GM19238 (cell line): ENCODE results near the gene PAX3.

Source experiments
- DNase-seq: peaks from one replicate; pipeline ENCODE4 v3.0.0; 2011; ENCODE audit warnings: low spot score; ENCODE audit not compliant: insufficient read length

Gene PAX3

DNA sequence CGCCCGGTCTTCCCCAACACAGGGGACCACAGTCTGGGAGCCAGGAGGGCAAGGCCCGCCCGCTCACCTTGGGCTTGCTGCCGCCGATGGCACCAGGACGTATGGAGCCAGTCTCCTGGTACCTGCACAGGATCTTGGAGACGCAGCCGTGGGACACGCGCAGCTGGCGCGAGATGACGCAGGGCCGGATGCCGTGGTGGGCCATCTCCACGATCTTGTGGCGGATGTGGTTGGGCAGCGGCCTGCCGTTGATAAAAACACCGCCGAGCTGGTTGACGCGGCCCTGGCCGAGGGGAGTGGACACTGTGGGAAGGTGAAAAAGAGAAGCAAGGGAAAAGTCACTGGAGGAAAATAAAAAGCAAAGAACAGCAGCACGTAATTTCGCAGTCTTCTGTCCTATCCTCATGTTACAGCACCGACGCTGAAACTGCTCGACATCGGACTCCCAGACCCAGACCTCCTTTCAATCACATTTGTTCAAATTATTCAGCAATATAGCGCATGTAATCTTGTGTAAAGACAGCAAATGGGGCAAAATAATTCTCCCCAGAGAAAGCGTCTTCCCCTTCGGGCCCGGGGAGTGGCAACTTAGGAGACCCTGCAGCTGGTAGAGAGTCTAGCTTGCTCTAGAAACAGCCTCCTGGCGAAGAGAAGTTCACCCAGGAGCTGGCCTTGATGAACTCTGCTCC lies 1.7 kb downstream of the PAX3 start:
- DNase-seq = no peak

DNA sequence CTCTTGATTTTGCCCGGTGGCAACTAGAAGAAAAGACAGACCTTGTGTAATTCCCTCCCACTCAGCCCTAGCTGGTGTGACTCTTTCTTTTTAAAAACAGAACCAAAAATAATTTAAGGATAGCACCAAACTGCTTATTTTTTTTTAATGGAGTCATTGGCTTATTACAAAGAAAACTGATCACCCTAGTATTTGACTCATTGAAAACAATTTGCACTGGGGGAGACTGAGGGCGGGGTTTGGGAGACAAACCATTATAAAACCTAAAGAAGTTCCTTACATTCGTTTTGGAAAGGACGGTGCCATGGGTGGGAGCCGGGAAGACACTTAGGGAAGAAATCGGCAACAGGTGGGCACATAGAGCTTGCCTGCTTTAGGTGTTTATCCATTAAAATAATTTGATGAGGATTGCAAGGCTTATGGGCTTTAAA lies 2.5 kb downstream of the PAX3 start:
- no peak for DNase-seq

DNA sequence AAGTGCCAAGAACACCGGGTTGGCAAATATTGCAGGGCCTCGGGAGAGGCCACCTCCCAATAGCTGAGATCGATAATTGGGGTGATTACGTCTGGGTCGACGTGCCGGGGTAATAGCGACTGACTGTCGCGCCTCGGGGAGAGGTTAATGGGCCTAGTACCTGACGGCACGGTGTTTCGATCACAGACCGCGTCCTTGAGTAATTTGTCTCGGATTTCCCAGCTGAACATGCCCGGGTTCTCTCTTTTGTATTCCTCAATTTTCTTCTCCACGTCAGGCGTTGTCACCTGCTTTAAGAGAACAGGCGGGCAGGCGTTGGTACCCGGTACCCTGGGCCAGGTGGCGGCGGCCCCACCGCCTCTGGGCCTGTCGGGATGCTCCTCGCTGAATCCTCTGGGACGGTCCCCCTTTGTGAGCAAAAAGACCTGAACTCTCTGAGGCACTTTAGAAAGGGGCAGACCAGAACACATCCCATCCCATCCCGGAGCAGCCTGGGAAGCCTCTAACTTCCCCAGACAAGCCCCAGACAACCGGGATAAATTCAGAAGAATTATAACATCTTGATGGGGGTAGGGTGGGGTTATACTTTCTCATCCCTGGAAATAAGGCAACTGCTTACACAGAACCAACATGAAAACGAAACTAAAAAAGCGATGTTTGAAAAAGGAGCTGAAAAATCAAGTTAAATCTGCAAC lies 3.3 kb downstream of the PAX3 start:
- no peak for DNase-seq

DNA sequence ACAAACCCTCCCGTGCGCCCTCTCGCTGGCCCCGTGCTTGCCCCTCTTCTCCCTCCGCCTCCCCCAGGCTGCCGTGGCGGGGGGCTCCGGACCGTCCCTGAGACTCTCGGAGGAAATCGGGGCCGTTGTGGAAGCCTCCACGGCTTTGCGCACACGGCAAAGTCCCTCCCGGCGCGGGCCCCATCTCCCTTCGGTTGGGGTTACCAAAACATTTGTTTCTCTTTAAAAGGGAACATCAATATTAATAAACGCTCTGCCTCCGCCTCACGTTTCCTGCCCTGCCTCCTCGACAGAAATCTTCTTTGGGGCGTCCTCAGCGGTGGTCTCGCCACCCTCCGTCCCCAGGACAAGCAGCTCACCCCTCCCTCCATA lies 3.8 kb downstream of the PAX3 start:
- no peak for DNase-seq

DNA sequence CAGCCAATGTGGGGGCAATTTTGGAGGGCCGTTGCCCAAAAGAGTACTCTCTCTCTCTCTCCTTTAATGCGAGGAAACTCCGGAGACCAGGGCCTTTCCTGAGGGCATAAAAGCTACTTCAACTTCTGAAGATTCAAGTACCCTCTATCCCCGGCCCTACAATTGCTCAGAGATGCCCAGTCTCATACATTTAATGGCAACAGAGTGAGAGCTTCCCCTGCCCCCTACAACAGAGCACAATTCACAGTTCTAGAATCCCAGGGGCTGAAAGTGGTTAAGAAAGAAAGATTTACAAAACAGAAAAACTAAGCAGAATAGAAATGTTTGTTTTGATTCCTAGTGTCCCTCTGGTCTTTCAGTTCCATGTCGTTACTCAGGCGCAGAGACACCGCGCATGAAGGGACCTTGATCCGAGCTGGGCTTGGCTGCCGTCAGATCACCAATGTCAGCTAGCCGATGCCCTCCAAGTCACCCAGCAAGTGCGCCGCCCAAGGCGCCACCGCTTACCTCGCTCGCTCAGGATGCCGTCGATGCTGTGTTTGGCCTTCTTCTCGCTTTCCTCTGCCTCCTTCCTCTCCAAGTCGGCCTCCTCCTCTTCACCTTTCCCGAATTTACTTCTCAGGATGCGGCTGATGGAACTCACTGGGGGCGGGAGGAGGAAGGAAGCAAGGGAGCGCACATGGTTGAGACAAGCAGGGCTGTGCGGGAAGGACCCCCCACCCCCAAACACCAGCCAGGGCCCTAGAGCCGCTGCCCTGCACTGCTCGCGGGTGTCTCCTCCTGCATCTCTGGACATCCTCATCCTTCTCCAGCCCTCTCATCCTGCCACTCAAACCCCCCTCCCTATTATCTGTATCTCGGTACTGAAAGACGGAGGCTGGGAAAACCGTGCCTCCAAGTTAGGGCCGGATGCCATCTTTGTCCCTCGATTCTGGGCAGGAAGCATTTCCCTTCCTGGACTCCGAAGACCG lies 4.9 kb downstream of the PAX3 start:
- no peak for DNase-seq

DNA sequence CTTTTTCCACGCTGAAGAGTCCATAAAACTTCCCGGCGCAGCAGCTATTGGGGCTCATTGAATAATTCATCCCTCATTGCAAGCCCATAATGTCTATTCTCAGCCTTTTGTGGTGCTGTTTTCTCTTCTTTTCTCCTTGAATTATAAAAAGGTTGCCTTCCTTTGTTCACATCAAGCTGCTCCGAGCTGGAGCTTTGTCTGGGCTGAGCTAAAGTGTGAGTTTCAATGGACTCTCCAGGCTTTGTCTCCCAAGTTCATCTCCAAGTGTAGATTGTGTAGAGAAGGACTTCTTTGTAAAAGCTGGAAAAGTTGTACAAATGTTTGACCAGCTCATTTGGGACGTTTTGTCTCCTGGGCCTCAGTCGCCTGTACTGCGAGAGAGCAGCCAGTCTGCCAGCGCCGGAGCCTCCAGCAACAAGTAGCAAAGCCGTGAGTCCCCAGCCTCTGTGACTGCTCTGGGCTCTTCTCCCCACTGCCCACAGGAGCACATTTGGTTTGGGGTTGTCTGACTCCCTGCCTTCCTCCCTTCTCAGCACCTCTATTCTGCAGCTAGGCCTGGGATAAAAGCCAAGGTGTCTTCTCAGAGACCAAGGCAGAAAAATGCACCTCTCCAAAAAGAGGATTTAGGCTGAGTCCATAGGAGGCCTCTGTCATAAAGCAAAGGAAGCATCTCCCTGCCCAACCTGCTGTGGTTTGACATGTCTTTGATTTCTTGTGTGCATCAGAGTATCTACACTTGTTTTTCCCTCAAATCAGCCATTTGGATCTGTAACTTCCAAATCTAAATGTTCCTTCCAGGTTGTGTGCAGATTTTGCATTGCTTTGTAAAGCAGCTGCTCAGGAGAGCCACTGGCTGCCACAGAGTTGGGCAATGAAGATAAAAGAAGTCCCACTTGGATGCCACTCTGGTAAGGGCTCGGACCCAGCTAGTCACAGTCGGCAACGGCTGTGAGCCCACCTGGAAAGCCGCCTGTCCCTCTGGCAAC lies 6.4 kb downstream of the PAX3 start:
- no peak for DNase-seq

DNA sequence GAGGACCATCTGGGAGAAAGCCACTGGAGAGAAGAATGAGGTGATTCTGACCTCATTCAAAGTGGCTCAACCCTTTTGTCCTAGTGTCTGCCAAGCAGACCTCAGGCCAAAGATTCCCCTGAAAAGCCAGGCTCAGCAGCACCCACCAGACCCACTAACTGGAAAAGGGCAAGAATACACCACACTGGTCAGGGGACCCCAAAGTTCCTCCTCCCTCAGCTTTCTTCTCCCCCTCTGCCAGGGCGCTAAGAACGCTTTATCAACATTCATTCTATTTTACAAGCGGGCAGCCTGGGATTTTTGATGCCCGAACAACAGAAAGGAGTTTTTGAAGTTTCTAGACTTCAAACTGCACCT lies 7.3 kb downstream of the PAX3 start:
- DNase-seq = no peak

DNA sequence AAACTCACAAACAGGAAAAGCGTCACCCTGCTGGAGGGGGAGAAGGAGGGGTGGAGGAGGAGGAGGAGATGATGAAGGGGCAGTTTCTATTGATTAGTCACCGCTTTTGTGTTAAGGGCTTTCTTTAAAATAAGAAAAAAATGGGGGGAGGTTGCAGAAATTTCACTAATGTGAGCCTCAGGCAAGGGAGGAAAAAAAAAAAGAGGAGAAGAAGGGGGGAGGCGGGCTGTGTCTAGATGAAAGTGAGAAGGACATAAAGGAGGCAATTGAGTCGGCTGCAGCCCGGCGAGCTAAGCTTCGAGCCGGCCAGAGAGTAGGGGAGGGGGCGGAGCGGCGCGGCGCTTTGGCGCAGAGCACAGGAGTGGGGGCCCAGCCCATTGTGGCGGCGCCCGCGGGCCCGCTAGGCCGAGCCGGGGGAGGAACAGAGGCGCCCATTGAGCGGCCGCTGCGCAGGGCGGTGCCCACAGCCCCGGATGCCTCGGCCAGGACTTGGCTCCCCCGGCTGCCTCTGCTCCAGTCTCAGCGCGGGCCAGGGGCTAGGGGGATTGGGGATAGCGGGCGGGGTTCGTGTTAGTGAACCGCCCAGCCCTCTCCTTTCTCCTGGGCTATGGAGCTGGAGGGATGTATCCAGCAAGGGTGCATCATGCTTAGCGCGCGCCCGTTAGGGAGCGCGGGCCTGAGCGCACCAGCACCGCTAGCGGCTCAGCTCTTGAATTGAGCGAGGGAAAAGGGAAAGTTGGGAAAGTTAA lies 7.9 kb downstream of the PAX3 start:
- DNase-seq = no peak

DNA sequence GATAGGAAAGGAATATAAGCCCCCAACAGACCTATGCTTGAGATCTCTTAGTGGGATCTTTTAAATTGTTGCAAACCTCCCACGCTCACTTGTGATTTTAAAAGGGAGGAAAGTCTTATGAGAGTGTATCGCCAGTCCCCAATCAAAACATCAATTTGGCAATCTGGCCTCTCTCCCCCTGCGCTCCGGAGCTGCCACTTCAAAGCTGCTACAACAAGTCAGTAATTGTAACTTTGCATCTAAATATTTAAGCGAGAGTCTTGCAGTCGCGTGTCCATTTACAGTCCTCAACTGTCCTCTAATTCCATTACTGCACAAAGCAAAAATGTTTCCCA lies 8.4 kb downstream of the PAX3 start:
- no peak for DNase-seq

DNA sequence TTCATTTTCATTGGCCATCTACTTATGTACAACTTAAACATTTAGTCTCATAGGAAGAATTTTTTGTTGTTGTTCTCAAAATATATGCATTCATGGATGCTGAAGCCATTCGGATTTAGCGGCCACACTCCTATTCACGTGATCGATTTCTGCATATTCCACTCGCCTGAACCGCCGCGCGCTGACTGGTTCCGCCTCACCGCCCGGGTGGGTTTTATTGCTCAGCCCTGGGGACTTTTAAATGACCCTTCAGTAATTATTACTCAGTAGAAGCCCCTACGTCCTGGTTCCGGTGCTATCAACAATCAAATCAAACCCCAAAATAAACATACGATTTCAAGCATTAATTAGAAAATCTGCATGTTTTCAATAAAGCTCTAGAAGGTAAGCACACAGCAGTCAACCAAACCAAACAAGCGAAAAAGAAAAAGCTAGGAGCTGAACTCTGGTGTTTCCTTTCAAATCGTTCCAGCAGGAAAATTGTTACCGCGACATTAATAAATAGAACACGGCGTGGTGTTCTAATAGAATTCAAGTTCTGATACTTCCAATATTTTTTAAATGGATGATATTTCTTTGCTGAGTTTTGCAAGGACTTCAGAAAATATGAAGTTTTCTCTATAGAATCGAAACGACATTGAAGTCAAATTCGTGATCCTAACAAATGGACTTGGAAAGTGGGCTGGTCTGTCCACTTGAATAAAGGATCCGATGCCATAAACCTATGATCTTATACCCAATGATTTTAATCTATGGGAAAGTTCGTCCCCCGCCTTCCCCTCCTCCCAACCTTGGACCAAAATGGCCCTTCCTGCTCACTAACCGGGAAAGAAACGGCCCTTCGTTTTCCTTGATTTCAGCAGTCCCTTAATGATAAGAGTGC lies 9.3 kb downstream of the PAX3 start:
- no peak for DNase-seq

DNA sequence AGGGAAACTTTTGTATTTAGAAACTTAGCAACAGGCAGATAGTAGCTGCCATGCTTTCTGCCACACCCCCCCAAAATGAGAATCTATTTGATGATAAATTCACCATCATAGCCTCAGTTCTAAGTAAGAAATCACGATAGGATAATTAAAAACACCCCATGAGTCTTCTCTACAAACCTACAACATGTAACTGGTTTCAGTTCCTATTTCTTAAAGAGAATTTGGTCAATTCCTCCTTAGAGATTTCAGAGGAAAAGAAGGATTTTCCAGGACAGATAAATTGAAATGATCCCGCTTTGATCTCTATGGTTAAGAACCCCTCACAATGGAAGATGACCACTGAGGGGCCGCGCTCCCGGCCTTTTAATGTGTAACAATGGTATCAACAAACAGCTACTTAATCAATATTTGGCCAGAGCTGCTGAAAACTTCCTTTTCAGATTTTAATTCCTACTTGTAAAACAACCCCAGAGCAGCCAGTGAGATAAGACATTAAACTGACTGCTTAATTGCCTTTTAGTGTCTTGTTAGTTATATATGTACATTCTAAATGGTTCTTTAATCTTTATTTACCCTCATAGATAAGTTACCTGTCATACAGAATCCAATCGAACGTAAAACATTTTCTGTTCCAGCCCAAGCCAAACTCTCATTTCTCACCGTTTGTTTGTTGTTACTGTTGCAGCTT lies 10.1 kb downstream of the PAX3 start:
- DNase-seq = no peak

DNA sequence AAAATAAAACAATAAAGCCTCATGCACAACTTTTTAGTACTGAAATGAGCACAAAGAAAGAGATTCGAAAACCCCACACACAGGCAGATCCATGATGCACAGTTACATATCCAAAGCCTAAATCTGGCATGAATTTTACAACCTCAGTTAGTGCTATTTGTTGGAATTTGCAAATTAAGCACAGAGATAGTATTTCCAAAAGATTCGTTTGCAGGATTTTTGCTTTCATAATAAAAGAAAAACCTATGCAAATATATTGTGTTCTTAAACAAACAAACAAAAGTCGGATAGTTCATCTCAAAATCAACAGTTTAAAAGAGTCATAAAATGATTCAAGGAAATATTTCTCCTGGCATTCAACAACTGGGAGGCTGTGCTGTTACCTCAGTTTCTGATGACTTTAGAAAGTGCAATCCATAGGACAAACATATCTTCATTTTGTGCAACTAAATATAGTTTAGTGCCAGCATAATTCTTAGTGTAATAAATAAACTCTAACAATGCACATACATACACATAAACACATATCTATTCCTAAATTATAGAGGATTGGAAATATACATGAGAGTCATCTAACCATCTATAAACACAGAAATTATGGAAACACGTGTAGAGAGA lies 10.8 kb downstream of the PAX3 start:
- no peak for DNase-seq

DNA sequence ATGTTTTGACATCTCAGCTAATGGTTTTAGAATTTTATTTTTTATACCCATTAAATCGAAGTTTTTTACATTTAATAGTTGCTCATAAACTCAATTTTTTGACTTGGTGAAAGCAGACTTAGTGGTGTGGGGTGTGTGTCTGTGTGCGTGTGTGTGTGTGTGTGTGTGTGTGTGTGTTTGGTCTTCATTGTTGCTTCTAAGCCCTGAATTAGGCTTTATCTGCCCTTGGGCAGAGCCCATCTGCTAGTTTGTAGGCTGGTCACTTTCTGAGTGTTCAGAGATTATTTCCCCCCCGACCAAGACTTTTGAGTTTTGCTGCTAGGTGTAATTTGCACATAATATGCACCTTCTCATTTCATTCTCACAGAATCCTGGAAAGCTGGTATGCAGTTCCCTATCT lies 14.3 kb downstream of the PAX3 start:
- DNase-seq = no peak

DNA sequence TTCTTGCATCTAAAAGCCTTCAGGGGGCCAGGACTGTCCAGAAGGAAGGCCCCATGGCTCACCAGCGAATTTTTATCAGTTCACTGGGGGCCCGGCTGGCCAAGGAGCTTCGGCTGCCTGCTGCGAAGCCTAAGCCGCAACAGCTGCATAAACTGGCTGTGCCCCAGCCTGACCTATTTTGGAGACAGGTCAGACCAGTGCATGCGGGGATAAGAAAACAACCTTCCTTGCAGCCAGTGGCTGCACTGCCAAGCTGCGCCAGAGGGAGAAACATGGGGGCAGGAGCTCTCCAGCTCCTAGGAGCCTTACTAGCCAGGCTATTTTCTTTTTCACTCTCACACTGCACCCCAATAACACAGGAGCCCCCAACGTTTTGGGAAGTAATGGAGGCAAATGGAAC lies 15.2 kb downstream of the PAX3 start:
- no peak for DNase-seq

DNA sequence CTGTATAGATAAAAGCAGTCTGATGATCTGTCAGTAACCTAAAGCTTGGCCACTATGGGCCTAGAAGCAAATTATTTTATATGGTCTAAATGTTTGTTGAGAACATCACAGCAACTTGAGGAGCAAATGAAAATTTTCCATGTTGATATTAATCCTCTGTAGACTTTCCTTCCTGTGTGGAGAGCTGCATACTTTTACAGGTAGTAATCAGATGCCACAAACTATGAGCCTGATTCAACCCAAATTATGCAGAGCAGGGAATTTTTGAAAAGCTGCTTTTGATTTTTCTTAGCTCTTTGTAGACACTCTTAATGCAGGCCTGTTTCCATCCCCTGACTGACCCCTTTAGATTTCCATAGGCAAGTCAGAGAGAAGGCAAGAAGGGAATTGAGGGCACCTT lies 17.3 kb downstream of the PAX3 start:
- DNase-seq = no peak

DNA sequence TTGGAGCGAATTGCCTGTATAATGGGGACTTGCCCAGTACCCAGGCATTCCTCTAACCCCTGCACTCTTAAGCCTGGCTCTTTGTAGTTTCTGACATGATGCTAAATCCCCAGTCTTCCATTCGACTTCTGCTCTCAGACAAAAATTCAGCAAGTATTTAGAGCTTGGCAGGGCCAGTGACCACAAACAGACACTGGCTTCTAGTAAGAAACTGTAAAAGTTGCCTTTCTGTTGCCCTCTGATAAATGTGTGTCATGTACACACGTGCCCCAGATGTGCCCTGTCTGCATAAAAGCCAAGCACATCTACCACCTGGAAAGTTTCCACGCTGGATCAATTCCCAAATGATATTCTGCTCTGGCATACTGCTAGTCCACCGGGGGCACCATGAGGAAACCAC lies 18.0 kb downstream of the PAX3 start:
- DNase-seq = no peak

DNA sequence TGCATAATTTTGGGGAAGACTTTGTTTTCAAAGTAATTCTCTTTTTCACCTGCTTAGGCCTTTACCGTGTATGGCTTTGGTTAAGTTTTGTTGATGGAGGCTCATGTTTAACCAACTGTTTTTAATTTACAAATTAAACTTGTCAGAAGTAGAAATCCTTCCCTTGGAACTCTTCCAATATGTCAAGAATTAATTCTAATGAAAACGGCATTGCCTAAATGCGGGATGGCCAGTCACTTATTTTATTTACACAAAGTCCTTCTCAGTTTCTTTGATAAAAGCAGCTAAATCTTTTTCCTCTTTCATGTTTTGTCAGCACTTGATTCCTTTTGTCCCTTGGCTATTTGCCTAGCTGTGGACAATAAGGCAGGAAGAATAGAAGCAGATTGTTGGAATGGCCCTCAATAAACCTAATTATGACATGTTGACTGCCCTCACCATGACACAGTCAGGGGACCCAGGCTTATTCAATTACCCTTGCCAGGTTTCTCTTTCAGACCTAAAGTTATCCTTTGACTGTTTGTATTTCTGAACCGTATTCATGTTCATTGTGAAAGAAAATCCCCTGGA lies 26.3 kb downstream of the PAX3 start:
- DNase-seq = no peak

DNA sequence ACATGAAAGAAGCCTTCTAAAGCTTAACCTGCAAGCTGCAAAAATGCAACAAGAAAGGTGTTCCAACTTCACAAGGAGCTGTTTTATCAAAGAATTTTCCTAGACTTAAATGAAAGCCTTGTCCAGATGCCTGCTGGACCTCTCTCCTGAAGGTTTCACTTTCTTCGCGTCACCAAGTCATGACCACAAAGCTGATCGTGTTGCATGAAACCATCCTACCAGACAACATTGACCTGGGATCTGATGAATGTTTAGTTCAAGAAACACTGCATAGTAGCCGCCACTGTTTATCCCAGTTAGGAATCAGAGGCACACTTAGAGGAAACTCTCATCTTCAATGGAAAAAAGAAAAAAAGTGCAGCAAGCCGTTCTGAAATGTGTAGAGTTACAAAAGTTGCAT lies 26.9 kb downstream of the PAX3 start:
- no peak for DNase-seq
